ENCODE measurements around the gene SPPL2B.

DNA sequence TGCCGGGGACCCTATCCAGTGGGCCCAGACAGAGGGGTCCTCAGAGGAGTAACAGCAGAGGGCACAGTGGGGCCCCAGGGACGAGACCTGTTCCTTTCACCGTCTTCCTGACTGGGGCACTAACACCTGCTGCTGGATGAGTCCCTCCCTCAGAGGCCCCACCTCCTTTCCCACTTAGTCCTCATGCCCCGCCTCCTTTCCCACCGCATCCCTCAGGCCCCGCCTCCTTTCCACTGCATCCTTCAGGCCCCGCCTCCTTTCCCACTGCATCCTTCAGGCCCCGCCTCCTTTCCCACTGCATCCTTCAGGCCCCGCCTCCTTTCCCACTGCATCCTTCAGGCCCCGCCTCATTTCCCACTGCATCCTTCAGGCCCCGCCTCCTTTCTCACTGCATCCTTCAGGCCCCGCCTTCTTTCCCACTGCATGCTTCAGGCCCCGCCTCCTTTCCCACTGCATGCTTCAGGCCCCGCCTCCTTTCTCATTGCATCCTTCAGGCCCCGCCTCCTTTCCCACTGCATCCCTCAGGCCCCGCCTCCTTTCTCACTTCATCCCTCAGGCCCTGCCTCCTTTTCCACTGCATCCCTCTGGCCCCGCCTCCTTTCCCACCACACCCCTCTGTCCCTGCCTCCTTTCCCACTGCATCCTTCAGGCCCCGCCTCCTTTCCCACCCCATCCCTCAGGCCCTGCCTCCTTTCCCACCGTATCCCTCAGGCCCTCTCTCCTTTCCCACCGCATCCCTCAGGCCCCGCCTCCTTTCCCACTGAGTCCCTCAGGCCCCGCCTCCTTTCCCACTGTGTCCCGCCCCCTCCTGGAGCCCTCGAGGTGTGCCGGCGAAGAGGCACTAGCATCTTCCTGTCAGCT lies 6.7 kb downstream of the SPPL2B start:
- no peak for TF ChIP-seq POLR2A (IDR thresholded peaks at IDR 0.05)
- TF ChIP-seq, protein P1, sequence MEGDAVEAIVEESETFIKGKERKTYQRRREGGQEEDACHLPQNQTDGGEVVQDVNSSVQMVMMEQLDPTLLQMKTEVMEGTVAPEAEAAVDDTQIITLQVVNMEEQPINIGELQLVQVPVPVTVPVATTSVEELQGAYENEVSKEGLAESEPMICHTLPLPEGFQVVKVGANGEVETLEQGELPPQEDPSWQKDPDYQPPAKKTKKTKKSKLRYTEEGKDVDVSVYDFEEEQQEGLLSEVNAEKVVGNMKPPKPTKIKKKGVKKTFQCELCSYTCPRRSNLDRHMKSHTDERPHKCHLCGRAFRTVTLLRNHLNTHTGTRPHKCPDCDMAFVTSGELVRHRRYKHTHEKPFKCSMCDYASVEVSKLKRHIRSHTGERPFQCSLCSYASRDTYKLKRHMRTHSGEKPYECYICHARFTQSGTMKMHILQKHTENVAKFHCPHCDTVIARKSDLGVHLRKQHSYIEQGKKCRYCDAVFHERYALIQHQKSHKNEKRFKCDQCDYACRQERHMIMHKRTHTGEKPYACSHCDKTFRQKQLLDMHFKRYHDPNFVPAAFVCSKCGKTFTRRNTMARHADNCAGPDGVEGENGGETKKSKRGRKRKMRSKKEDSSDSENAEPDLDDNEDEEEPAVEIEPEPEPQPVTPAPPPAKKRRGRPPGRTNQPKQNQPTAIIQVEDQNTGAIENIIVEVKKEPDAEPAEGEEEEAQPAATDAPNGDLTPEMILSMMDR (IDR thresholded peaks at IDR 0.05), result no peak

Measured in Peyer's patch (tissue), 4 donors.